Measurements from ENCODE around the gene PCK2. TPM values are rescaled to one million over a fixed set of nuclear protein-coding genes. Genes with fewer than 3 reads are reported as not detected.

The PCK2 gene
- total and polyA plus RNA-seq, 2 of the 13 experiments (the other 11 are each of a cell fraction or from before 2014, with no cell fraction given) = 129 to 272 TPM

DNA sequence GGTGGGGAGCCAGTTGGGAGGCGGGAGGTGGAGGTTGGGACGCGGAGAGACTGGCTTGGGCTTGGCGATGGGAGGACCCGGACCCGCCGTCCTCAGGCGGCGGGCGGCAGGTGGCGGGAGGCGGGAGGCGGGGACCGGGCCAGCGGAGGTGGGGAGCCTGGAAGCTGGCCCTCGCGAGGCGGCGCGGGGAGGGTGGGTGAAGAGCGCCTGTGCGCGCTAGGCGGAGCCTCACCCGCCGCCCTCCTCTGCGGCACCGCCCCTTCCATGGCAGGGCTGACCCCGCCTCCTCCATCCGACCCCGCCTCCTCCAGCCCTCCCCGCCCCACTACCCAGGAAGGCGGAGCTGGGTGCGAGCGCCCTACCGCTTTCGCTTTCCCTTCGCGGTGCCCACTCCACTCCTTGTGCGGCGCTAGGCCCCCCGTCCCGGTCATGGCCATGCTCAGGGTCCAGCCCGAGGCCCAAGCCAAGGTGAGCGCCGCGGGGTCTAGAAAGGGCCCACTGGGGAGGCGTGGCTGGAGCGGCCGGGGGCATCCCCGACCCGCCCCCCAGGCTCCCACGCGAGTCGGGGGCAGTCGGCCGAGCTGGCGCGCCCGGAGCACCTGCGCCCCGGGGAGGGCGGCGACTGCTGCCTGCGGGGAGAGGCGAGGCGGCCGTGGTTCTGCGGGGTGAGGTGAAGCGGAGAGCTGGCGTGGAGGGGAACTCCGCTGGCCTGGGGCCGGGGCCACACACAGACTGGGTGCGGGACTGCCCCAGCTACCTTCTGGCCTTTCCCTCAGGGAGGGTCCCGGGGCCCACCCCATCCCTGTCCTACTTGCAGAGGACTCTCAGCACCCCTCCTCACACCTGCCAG is 41.9 kb downstream of the PCK2 start, which contains the start of gene PSME1:
Gene PSME1 (plus strand): TSS at position 361 of the 850 bp plus-strand sequence. CDS start 69 bp downstream, at position 430.
- peak within 1 kb of the TSS; percentile 100 for H3K4me2 ChIP-seq (ENCODE audit: low read depth, low read length)
- H3K79me2 ChIP-seq (ENCODE audit: insufficient read depth, low read length) = peaks cover 42% of the 10 kb centered on the region
- 1% methylated on average over 65 of the region's 75 CpGs for WGBS (ENCODE audit: low lambda C conversion rate)
- peak; percentile 71 for FAIRE-seq
- DNase-seq (ENCODE audit: low spot score) = peak; percentile 93
- H4K20me1 ChIP-seq (ENCODE audit: insufficient read depth, low read length) = peaks cover 11% of the 10 kb centered on the region
- peak within 1 kb of the TSS; percentile 91 to 98 (median 93) for H3K4me3 ChIP-seq (replicated peaks in 1 of 3; ENCODE audit: insufficient read depth in 1 of 3, low read depth in 2 of 3, low read length in 3 of 3)
- no TSS peak for BruUV-seq (replicated peaks)
- peak; percentile 86 for ATAC-seq
- peak within 1 kb of the TSS; percentile 94 for H3K9ac ChIP-seq (ENCODE audit: insufficient read depth, low read depth, low read length)
- CTCF ChIA-PET (ENCODE audit: low intra/inter-chr PET ratio, low total read pairs) = interaction anchor here (1.0 to 2.1 kb wide), 2 partner anchors 21 to 25 kb away, joined by 3 to 6 read pairs; partner anchors contain the start of genes DCAF11, IRF9 and NRL
- peaks cover 17 to 25% of the 10 kb centered on the region in 2 experiments for H3K36me3 ChIP-seq (replicated peaks in 1 of 2; ENCODE audit: control insufficient read depth in 1 of 2, insufficient read depth in 2 of 2, low read length in 2 of 2)
- POLR2A ChIA-PET = interaction anchor here (0.7 to 22.7 kb wide), 40 partner anchors 8 to 1159 kb away, joined by 3 to 977 read pairs (median 5); partner anchors contain the start of genes ACIN1, C14orf119, CARMIL3 and CHMP4A
- peak within 1 kb of the TSS; percentile 62 for H2AFZ ChIP-seq (ENCODE audit: low read length)
- intact Hi-C loops (cut with micrococcal nuclease; ENCODE audit: unreplicated experiment) = loop anchor here (1.0 kb wide), 2 partner anchors 22 to 25 kb away; partner anchors contain the start of genes DCAF11, IRF9 and NRL
- H3K4me1 ChIP-seq (ENCODE audit: insufficient read depth, low read length) = peaks cover 64% of the 10 kb centered on the region
- no peaks in the 10 kb centered on the region; a peak in 1 of 5 replicates for H3K27me3 ChIP-seq (ENCODE audit: control insufficient read depth in 1 of 2, insufficient read depth in 2 of 2, low read length in 2 of 2)
- H3K9me3 ChIP-seq (ENCODE audit: low read length) = no peaks in the 10 kb centered on the region
- in situ Hi-C loops (cut with HindIII; ENCODE audit: extremely low pct_ligation_motif_present, low pct_unique_long_range_greater_than_20kb) = loop anchor here (25.0 kb wide), 1 partner anchor 824 kb away; the partner anchor contains the start of genes BCL2L2, PABPN1 and PPP1R3E
- H3K27ac ChIP-seq (ENCODE audit: extremely low read length, insufficient read depth, low read length) = peak within 1 kb of the TSS; percentile 75
- TF ChIP-seq, protein P1, sequence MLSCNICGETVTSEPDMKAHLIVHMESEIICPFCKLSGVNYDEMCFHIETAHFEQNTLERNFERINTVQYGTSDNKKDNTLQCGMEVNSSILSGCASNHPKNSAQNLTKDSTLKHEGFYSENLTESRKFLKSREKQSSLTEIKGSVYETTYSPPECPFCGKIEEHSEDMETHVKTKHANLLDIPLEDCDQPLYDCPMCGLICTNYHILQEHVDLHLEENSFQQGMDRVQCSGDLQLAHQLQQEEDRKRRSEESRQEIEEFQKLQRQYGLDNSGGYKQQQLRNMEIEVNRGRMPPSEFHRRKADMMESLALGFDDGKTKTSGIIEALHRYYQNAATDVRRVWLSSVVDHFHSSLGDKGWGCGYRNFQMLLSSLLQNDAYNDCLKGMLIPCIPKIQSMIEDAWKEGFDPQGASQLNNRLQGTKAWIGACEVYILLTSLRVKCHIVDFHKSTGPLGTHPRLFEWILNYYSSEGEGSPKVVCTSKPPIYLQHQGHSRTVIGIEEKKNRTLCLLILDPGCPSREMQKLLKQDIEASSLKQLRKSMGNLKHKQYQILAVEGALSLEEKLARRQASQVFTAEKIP (CRISPR knock-in tag; IDR thresholded peaks at IDR 0.05; ENCODE audit: borderline replicate concordance) = no peak
- peak; percentile 78 for TF ChIP-seq ZSCAN21 (CRISPR knock-in tag; IDR thresholded peaks at IDR 0.05; ENCODE audit: borderline replicate concordance)
- TF ChIP-seq, protein P2, sequence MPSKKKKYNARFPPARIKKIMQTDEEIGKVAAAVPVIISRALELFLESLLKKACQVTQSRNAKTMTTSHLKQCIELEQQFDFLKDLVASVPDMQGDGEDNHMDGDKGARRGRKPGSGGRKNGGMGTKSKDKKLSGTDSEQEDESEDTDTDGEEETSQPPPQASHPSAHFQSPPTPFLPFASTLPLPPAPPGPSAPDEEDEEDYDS (CRISPR knock-in tag; IDR thresholded peaks at IDR 0.05) = peak; percentile 93
- peak; percentile 100 for TF ChIP-seq KAT7 (CRISPR knock-in tag; IDR thresholded peaks at IDR 0.05; ENCODE audit: borderline replicate concordance)
- TF ChIP-seq, protein P3, sequence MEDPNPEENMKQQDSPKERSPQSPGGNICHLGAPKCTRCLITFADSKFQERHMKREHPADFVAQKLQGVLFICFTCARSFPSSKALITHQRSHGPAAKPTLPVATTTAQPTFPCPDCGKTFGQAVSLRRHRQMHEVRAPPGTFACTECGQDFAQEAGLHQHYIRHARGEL (CRISPR knock-in tag; IDR thresholded peaks at IDR 0.05) = peak; percentile 80
- TF ChIP-seq, protein P4, sequence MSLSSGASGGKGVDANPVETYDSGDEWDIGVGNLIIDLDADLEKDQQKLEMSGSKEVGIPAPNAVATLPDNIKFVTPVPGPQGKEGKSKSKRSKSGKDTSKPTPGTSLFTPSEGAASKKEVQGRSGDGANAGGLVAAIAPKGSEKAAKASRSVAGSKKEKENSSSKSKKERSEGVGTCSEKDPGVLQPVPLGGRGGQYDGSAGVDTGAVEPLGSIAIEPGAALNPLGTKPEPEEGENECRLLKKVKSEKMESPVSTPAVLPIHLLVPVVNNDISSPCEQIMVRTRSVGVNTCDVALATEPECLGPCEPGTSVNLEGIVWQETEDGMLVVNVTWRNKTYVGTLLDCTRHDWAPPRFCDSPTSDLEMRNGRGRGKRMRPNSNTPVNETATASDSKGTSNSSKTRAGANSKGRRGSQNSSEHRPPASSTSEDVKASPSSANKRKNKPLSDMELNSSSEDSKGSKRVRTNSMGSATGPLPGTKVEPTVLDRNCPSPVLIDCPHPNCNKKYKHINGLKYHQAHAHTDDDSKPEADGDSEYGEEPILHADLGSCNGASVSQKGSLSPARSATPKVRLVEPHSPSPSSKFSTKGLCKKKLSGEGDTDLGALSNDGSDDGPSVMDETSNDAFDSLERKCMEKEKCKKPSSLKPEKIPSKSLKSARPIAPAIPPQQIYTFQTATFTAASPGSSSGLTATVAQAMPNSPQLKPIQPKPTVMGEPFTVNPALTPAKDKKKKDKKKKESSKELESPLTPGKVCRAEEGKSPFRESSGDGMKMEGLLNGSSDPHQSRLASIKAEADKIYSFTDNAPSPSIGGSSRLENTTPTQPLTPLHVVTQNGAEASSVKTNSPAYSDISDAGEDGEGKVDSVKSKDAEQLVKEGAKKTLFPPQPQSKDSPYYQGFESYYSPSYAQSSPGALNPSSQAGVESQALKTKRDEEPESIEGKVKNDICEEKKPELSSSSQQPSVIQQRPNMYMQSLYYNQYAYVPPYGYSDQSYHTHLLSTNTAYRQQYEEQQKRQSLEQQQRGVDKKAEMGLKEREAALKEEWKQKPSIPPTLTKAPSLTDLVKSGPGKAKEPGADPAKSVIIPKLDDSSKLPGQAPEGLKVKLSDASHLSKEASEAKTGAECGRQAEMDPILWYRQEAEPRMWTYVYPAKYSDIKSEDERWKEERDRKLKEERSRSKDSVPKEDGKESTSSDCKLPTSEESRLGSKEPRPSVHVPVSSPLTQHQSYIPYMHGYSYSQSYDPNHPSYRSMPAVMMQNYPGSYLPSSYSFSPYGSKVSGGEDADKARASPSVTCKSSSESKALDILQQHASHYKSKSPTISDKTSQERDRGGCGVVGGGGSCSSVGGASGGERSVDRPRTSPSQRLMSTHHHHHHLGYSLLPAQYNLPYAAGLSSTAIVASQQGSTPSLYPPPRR (CRISPR knock-in tag; IDR thresholded peaks at IDR 0.05; ENCODE audit: borderline replicate concordance) = peak; percentile 67; the same call in 1 of the 2 replicates
- peak; percentile 52; the same call in 1 of the 2 replicates for TF ChIP-seq HDAC2 (CRISPR knock-in tag; IDR thresholded peaks at IDR 0.05)
- TF ChIP-seq, protein P5, sequence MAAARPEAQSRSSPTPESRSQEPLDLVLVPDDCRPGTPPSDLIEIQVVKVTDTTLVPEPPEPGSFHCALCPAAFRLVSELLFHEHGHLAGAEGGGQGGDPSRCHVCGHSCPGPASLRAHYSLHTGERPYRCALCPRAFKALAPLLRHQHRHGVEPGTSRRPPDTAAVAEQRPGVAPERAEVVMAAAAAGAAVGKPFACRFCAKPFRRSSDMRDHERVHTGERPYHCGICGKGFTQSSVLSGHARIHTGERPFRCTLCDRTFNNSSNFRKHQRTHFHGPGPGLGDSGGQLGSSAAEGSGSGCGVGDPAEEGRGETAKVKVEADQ (CRISPR knock-in tag; IDR thresholded peaks at IDR 0.05; ENCODE audit: borderline replicate concordance) = no peak
- TF ChIP-seq ELF1 (CRISPR knock-in tag; IDR thresholded peaks at IDR 0.05) = peak; percentile 84
